AG09319 (cell line): ENCODE data around the gene SUPT6H.
"Not testable (repeated sequence)": the region's sequence is repeated elsewhere in the genome, so short reads cannot be mapped to it uniquely, and the experiment has no call there.

Source experiments
- DNase-seq: peaks from one replicate; pipeline ENCODE4 v3.0.0-alpha.2; 2010; ENCODE audit warnings: low read depth; ENCODE audit errors: extremely low read depth
- TF ChIP-seq, protein P1 (sequence below): IDR thresholded peaks from 2 replicates; pipeline ENCODE4 v1.5.1; 2011; ENCODE audit warnings: low read depth, mild to moderate bottlenecking, inconsistent platforms, low read length, moderate library complexity

The SUPT6H gene

DNA sequence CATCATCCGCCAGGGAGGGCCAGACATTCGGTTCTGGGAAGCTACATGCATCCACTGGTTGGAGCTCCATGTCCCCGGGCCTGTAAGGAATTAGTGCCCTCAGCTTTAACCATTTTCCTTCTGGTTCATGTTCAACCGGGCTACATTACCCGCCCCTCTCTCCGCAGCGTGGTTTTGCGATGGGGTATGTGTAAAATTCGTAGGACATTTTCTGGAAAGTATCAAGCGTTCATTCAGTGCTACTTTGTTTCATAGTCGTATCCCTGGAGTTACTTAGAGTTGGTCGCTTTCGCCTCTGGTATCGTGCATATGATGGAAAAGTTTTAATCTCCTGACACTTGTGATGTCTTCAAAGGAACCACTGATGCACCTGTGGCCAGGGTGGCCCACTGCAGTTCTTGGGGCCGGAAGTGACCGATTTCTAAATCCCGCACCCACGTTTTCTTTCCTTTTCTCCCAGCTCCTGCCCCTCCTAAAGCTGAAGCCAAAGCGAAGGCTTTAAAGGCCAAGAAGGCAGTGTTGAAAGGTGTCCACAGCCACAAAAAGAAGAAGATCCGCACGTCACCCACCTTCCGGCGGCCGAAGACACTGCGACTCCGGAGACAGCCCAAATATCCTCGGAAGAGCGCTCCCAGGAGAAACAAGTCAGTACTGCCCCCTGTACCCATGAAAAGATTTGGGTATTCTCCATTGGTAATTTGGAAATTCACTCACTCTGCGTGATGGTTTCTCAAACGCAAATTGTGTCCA, 58.4 kb downstream of the SUPT6H start:
- DNase-seq, result no peak
- TF ChIP-seq, protein P1, sequence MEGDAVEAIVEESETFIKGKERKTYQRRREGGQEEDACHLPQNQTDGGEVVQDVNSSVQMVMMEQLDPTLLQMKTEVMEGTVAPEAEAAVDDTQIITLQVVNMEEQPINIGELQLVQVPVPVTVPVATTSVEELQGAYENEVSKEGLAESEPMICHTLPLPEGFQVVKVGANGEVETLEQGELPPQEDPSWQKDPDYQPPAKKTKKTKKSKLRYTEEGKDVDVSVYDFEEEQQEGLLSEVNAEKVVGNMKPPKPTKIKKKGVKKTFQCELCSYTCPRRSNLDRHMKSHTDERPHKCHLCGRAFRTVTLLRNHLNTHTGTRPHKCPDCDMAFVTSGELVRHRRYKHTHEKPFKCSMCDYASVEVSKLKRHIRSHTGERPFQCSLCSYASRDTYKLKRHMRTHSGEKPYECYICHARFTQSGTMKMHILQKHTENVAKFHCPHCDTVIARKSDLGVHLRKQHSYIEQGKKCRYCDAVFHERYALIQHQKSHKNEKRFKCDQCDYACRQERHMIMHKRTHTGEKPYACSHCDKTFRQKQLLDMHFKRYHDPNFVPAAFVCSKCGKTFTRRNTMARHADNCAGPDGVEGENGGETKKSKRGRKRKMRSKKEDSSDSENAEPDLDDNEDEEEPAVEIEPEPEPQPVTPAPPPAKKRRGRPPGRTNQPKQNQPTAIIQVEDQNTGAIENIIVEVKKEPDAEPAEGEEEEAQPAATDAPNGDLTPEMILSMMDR, result no peak; the same call in 1 of the 2 replicates

DNA sequence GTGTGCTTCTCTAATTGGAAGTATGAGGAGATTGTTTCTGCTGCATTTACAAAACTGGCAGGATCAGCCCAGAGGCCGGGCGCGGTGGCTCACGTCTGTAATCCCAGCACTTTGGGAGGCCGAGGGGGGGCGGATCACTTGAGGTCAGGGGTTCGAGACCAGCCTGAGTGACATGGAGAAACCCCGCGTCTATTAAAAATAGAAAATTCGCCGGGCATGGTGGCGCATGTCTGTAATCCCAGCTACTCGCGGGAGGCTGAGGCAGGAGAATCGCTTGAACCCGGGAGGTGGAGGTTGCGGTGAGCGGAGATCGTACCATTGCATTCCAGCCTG, 59.0 kb downstream of the SUPT6H start:
- DNase-seq, result not testable (repeated sequence)

DNA sequence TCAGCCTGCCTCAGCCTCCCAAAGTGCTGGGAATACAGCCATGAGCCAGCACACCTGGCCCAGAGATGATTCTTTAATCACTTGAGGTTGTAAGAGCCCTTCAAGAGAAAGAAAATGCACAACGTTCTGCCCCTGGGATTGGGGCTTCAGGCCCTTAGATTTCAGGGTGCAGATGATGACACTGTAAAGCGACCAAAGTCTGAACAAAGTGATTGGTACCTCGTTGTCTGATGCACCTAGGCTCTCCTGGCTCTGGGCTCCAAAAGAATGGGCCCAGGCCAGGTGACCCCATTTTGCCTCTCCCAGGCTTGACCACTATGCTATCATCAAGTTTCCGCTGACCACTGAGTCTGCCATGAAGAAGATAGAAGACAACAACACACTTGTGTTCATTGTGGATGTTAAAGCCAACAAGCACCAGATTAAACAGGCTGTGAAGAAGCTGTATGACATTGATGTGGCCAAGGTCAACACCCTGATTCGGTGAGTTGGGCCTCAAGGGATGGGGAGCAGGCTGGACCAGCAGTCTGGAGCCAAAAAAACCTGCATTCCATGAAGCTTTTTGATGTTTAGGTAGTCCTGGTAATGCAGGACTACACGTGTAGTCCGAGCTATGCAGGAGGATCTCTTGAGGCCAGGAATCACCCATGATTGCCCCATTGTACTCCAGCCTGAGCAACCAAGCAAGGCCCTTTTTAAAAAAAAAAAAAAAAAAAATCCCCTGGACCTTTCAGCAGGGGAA, 60.6 kb downstream of the SUPT6H start:
- no peak for DNase-seq
- TF ChIP-seq, protein P1, result no peak

DNA sequence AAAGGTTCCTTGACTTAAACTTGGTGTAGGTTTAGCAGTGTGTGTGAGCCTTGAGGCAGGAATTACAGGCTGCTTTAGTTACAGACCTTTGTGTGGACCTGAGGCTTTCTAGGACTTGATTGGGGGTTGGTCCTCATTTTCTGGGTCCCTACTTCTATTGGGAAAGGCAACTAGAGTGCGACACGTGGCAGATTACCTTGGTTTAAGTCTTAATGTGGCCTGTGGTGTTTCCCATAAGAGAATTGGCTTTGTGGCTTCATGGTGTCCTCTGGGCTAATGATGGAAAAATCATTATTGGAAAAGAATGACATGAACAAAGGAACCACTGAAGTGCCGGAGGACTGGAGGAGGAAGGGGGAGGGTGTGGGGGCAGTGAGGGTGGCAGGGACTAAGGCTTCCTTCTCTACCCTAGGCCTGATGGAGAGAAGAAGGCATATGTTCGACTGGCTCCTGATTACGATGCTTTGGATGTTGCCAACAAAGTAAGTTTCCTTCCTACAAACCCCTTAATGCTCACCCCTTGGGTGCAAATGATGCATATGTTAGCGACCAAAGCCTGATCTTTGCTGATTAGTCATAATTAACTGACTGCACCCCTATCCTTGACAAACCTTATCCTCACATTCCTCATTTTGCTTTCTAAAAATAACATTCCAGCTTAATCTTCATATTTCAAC, 61.3 kb downstream of the SUPT6H start:
- TF ChIP-seq, protein P1, result no peak
- DNase-seq, result no peak

DNA sequence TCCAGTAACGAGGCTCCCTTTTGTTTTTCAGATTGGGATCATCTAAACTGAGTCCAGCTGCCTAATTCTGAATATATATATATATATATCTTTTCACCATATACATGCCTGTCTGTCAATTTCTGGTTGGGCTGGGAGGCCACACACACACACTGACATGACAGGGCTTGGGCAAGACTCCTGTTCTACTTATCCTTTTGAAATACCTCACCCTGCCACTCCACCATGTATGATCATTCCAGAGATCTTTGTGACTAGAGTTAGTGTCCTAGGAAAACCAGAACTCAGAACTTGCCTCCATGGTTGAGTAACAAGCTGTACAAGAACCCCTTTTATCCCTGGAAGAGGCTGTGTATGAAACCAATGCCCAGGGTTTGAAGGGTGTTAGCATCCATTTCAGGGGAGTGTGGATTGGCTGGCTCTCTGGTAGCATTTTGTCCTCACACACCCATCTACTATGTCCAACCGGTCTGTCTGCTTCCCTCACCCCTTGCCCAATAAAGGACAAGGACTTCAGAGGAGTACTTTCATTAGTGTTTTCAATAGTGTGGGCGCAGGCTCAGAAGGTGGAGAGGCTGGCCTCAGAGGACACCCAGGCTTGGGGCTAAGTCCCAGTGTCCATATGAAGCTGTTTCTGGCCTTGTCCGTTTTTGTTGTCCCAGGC, 62.0 kb downstream of the SUPT6H start:
- not testable (repeated sequence) for DNase-seq

DNA sequence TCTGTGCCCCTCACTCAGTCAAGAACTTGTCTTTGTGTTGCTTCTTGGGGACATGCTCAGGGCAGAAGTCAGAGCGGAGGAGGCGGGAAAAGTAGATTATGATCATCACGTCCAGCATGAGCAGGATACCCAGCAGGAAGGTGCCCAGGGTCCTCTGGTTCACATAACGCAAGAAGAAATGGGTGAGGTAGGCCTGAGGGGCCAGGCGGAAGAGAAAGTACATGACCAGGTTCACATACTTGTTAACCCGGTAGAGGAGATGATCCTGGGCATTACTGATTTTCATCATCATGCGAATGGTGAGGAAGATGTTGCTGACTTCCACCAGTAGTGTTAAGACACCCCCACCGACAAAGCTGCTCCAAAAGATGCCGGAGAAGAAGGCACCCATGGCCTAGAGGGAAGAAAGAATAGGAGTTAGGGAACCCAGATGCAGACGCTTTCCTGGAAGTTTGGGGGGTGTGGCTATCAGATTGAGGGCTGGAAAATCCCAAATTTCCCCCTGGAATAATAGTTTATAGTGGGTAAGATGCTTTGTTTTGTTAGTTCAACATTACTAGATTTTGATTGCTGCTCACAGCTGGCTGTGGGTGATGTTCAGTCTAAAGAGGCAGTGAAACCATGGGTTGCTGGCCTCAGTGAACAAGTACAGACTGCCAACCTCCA, 62.6 kb downstream of the SUPT6H start:
- no peak for DNase-seq
- TF ChIP-seq, protein P1, result no peak

DNA sequence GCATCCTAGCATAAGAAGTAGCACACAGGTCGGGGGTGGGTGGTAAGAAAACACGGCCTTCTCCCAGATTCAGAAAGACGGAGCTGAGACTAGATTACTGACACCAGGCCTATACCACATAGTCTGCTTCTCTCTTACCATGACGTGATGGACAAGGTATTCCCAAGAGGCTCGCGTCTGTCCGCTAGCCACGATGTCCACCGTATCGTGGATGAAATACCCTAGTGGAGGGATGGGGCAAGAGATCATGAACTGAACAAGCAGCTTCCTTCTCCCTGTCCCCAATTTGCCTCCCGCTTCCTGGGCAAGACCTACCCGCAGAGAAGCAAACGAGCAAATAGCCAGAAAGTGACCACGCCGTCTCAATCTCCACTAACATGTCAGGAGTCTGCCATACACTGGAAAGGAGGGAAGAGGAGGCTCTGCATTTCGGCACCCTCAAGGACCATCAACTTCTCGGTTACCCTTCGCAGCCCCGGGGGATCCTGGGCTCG, 63.2 kb downstream of the SUPT6H start:
- TF ChIP-seq, protein P1, result no peak
- DNase-seq, result no peak
